Epithelial cell of esophagus (primary cell): ENCODE measurements around the gene SLC26A11.

Experiments used
- DNase-seq: peaks from one replicate; pipeline ENCODE4 v3.0.0; 2010; ENCODE audit warnings: low read depth
- H3K4me3 ChIP-seq: 2 replicates; pipeline ENCODE4 v1.5.1; 2011; ENCODE audit warnings: mild to moderate bottlenecking, low read length, control low read depth
- TF ChIP-seq, protein P1 (sequence below): IDR thresholded peaks from 2 replicates; pipeline ENCODE4 v1.5.1; 2011; ENCODE audit warnings: low read depth, mild to moderate bottlenecking, low read length, control low read depth, inconsistent platforms; ENCODE audit not compliant: insufficient read depth; ENCODE audit errors: missing control alignments

Gene SLC26A11

DNA sequence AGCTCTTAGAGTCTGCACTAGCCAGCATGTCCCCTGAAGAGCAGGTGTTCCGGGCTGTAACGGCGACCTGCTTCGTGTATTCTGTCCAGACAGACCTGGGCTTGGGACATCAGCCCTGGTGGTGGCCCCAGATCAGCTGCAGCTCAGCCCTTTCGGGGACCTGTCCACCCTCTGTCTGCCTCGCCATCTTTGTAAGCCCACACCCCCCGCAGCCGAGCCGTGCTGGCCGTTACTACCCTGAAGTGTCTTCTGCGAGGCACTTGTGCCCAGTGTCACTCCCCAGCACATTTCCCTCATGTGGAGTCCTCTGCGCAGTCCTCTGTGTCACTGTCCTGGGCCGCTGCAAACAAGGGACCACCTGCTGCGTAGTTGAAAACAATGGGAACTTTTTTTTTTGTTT is 40.0 kb upstream of the SLC26A11 start:
- no peak overlapping the region for H3K4me3 ChIP-seq
- TF ChIP-seq, protein P1, sequence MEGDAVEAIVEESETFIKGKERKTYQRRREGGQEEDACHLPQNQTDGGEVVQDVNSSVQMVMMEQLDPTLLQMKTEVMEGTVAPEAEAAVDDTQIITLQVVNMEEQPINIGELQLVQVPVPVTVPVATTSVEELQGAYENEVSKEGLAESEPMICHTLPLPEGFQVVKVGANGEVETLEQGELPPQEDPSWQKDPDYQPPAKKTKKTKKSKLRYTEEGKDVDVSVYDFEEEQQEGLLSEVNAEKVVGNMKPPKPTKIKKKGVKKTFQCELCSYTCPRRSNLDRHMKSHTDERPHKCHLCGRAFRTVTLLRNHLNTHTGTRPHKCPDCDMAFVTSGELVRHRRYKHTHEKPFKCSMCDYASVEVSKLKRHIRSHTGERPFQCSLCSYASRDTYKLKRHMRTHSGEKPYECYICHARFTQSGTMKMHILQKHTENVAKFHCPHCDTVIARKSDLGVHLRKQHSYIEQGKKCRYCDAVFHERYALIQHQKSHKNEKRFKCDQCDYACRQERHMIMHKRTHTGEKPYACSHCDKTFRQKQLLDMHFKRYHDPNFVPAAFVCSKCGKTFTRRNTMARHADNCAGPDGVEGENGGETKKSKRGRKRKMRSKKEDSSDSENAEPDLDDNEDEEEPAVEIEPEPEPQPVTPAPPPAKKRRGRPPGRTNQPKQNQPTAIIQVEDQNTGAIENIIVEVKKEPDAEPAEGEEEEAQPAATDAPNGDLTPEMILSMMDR, result no peak
- DNase-seq, result no peak

GRCh38 chr17:80181431-80181830 is 38.8 kb upstream of the SLC26A11 start:
- TF ChIP-seq, protein P1, result no peak
- DNase-seq, result no peak
- H3K4me3 ChIP-seq, result no peak overlapping the region

DNA sequence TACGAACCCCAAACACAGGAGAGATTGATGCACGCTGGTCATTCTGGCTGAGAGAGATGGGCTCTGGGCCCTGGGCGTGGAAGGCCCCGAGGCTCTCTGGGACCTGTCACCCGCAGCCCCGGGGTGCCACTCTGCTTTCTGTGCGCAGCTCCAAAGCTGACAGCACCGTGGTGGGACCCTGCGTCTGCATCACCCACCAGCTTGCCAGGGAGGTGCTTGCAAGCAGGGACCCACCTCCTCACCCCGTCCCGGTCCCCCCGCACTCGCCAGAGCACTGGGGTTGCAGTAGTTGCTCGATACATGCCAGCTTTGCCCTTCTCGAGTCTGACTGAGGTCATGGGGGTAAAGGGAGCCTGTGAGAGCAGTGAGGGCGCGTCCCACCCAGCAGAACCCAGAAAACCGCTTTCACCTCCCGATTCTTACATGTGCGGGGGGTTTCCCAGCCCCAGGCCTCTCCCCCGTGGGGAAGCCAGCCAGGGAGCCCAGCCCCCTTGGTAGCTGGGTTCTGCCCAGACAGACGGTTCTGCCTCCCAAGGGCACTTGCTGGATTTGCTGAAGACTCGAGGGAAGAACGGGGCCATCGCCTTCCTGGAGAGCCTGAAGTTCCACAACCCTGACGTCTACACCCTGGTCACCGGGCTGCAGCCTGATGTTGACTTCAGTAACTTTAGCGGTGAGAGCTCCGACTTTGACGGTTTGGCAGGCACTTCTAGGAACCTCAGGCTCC is 37.9 kb upstream of the SLC26A11 start:
- TF ChIP-seq, protein P1, result no peak
- DNase-seq, result no peak
- no peak overlapping the region for H3K4me3 ChIP-seq

DNA sequence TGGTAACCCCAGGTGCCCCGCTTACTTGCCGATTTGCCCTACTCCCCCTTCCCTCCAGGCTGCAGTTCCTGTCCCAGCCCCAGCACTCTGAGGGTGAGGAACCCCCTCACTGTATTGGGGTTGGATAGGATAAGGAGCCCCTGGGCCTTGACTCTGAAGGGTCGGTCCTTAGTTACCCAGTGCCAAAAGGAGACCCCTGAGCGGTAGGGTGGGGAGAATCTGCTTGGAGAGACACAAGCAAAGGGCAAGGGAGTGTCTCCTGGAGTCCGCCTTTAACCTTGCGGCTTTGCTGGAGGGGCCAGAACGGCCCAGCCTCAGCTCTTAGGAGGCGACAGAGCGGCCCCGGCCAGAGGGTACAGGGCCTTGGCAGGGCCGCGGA is 37.4 kb upstream of the SLC26A11 start:
- no peak overlapping the region for H3K4me3 ChIP-seq
- DNase-seq, result no peak
- TF ChIP-seq, protein P1, result no peak

- no peak for DNase-seq
- no peak overlapping the region for H3K4me3 ChIP-seq
- TF ChIP-seq, protein P1, result no peak
Observed at GRCh38 chr17:80183581-80184422, 36.4 kb upstream of the SLC26A11 start.

GRCh38 chr17:80184423-80184714 is 35.9 kb upstream of the SLC26A11 start:
- no peak for DNase-seq
- H3K4me3 ChIP-seq, result no peak overlapping the region
- TF ChIP-seq, protein P1, result no peak
